ENCODE data around the gene ABLIM3.

The ABLIM3 gene

GRCh38 chr5:149219584-149219983 lies 78.3 kb downstream of the ABLIM3 start:
- H4K20me1 ChIP-seq (ENCODE audit: insufficient read depth, low read length, poor library complexity, severe bottlenecking) = no peaks in the 10 kb centered on the region
- H3K9me3 ChIP-seq (ENCODE audit: insufficient read depth, low read depth, low read length) = no peaks in the 10 kb centered on the region
- no peak overlapping the region for H3K9ac ChIP-seq (ENCODE audit: low read depth, low read length, poor library complexity, severe bottlenecking)
- no peaks in the 10 kb centered on the region for H3F3A ChIP-seq (ENCODE audit: low read depth)
- TF ChIP-seq EZH2phosphoT487 (IDR thresholded peaks at IDR 0.05; ENCODE audit: borderline replicate concordance) = no peak
- TF ChIP-seq, protein P1, sequence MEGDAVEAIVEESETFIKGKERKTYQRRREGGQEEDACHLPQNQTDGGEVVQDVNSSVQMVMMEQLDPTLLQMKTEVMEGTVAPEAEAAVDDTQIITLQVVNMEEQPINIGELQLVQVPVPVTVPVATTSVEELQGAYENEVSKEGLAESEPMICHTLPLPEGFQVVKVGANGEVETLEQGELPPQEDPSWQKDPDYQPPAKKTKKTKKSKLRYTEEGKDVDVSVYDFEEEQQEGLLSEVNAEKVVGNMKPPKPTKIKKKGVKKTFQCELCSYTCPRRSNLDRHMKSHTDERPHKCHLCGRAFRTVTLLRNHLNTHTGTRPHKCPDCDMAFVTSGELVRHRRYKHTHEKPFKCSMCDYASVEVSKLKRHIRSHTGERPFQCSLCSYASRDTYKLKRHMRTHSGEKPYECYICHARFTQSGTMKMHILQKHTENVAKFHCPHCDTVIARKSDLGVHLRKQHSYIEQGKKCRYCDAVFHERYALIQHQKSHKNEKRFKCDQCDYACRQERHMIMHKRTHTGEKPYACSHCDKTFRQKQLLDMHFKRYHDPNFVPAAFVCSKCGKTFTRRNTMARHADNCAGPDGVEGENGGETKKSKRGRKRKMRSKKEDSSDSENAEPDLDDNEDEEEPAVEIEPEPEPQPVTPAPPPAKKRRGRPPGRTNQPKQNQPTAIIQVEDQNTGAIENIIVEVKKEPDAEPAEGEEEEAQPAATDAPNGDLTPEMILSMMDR (conservative IDR thresholded peaks at IDR 0.05; ENCODE audit: low read length) = no peak
- H3K9me2 ChIP-seq (replicated peaks; ENCODE audit: low read depth, low read length) = no peaks in the 10 kb centered on the region
- H3K4me2 ChIP-seq (ENCODE audit: low read depth, low read length, poor library complexity, severe bottlenecking) = no peak overlapping the region
- no peak overlapping the region for H3K4me3 ChIP-seq (ENCODE audit: low read length, poor library complexity, severe bottlenecking)
- no peaks in the 10 kb centered on the region for H3K27me3 ChIP-seq (ENCODE audit: insufficient read depth, low read length, poor library complexity, severe bottlenecking)
- no peak overlapping the region for H2AFZ ChIP-seq (ENCODE audit: low read length)
- no peaks in the 10 kb centered on the region for H3K36me3 ChIP-seq (ENCODE audit: insufficient read depth, low read length)
- H3K79me2 ChIP-seq (ENCODE audit: insufficient read depth, low read length) = no peaks in the 10 kb centered on the region
- H3K4me1 ChIP-seq (ENCODE audit: insufficient read depth, low read length, poor library complexity, severe bottlenecking) = no peaks in the 10 kb centered on the region

- Histone ChIP-seq H3K9ac (ENCODE audit: low read depth, low read length, poor library complexity, severe bottlenecking) (no peak overlapping the region), H4K20me1 (ENCODE audit: insufficient read depth, low read length, poor library complexity, severe bottlenecking) (no peaks in the 10 kb centered on the region), H3K36me3 (ENCODE audit: insufficient read depth, low read length) (no peaks in the 10 kb centered on the region), H3K79me2 (ENCODE audit: insufficient read depth, low read length) (no peaks in the 10 kb centered on the region), H3K9me3 (ENCODE audit: insufficient read depth, low read depth, low read length) (no peaks in the 10 kb centered on the region), H3K4me3 (ENCODE audit: low read length, poor library complexity, severe bottlenecking) (no peak overlapping the region), H3K4me1 (ENCODE audit: insufficient read depth, low read length, poor library complexity, severe bottlenecking) (no peaks in the 10 kb centered on the region), H3K4me2 (ENCODE audit: low read depth, low read length, poor library complexity, severe bottlenecking) (no peak overlapping the region), H3K27me3 (ENCODE audit: insufficient read depth, low read length, poor library complexity, severe bottlenecking) (no peaks in the 10 kb centered on the region), H2AFZ (ENCODE audit: low read length) (no peak overlapping the region), H3F3A (ENCODE audit: low read depth) (no peaks in the 10 kb centered on the region), H3K9me2 (replicated peaks; ENCODE audit: low read depth, low read length) (no peaks in the 10 kb centered on the region)
- TF ChIP-seq, protein P1 (conservative IDR thresholded peaks at IDR 0.05; ENCODE audit: low read length) = no peak
- no peak for TF ChIP-seq EZH2phosphoT487 (IDR thresholded peaks at IDR 0.05; ENCODE audit: borderline replicate concordance)
Observed at GRCh38 chr5:149220750-149221149, 79.5 kb downstream of the ABLIM3 start.

GRCh38 chr5:149221326-149221725 lies 80.0 kb downstream of the ABLIM3 start:
- Histone ChIP-seq H3K79me2 (ENCODE audit: insufficient read depth, low read length) (no peaks in the 10 kb centered on the region), H3K36me3 (ENCODE audit: insufficient read depth, low read length) (no peaks in the 10 kb centered on the region), H4K20me1 (ENCODE audit: insufficient read depth, low read length, poor library complexity, severe bottlenecking) (no peaks in the 10 kb centered on the region), H3K4me3 (ENCODE audit: low read length, poor library complexity, severe bottlenecking) (no peak overlapping the region), H3K27me3 (ENCODE audit: insufficient read depth, low read length, poor library complexity, severe bottlenecking) (no peaks in the 10 kb centered on the region), H3F3A (ENCODE audit: low read depth) (no peaks in the 10 kb centered on the region), H3K4me1 (ENCODE audit: insufficient read depth, low read length, poor library complexity, severe bottlenecking) (no peaks in the 10 kb centered on the region), H3K9me2 (replicated peaks; ENCODE audit: low read depth, low read length) (no peaks in the 10 kb centered on the region), H3K9me3 (ENCODE audit: insufficient read depth, low read depth, low read length) (no peaks in the 10 kb centered on the region), H2AFZ (ENCODE audit: low read length) (no peak overlapping the region), H3K4me2 (ENCODE audit: low read depth, low read length, poor library complexity, severe bottlenecking) (no peak overlapping the region), H3K9ac (ENCODE audit: low read depth, low read length, poor library complexity, severe bottlenecking) (no peak overlapping the region)
- no peak for TF ChIP-seq EZH2phosphoT487 (IDR thresholded peaks at IDR 0.05; ENCODE audit: borderline replicate concordance)
- TF ChIP-seq, protein P1 (conservative IDR thresholded peaks at IDR 0.05; ENCODE audit: low read length) = no peak
